Amygdala (tissue), 56 donors: ENCODE measurements around the gene C1orf198.

ENCODE experiments used
- DNase-seq, 56 donors: peaks; one replicate each; lab custom pipeline; 2025; lab: John Stamatoyannopoulos, UW

C1orf198 gene

DNA sequence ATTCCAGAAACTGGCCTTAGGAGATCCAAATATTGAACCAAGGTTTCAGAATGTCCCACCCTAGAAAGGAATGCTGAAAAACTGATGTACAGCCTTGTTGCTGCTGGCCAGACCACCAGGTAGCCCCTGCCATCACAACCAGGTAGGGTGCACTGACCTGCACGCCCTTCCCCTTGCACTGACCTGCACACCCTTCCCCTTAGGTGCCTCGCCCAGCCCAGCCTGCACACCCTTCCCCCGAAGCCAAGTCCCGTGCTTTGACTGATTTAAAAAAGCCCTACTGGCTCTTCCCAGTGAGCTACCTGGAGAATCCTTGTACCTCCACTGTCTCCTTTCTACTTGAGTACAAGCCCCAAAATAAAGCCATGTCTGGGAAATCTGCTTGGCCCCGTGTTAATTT is 26.3 kb upstream of the C1orf198 start:
- DNase-seq: no peak

DNA sequence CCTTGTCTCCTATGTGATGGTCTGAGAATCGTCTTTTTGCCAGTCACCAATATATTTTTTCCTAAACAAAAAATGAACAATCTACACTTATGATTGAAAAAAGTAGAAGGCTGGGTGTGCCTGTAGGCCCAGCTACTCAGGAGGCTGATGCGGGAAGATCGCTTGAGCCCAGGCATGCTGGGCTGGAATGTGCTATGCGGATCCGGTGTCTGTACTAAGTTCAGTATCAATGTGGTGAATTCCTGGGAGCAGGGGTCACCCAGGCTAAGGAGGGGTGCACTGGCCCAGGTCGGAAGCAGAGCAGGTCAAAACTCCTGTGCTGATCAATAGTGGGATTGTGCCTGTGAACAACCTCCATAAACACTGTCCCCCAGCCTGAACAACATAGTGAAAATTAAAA is 25.7 kb upstream of the C1orf198 start:
- DNase-seq: no peak

DNA sequence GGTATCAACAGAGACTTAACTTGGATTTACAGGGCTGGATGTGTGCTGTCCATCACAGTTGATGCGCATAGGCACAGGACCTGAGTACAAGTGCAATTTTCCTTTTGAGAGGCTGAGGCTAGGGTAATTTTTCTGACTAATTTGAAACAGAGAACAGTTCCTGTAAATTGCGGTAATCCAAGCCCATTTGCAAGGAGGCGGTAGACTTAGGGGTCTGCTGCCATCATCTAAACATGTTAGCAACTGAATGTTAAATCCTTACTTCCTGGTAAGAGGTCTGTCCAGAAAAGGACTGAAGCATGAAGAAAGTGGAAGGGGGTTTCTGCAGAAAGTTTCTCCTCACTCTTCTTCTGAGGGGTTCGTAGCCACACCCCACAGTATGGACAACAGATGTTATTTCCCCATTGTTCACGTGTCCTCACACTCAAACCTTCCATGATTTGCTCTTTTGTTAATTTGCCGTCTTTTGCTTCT is 23.7 kb upstream of the C1orf198 start:
- no peak for DNase-seq

DNA sequence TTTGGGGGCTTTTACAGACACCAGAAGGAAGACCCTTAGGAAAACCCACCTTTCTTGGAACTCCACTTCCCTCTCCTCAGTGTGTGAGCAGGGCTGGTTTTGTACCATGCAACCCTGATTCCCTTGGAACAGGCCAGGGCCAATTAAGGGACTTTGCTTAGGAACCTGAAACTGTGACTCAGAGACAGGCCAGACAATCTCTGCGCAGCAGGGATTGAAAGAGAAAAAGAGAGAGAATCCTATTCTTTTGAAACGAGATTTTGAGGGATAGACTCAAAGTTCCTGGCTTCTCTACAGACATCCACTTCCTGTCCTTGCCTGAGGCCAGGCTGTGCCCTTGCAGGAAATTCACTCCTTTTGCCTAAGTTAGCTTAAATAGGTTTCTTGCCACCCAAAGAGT is 23.1 kb upstream of the C1orf198 start:
- no peak for DNase-seq

DNA sequence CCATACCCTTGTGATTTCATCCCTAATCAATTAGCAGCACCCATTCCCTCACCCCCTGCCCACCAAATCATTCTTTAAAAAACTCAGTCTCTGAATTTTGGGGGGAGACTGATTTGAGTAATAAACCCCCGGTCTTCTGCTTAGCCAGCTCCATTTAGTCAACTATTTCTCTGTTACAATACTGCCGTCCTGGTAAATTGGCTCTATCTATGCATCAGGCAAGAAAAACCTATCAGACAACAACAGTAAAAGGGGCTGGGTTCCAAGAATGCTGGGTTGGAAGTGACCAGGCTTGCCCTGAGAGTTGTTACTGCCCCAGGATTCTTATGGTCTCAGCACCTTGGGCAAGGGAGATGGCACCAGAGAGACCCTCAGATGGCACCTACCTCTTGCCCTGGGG is 16.3 kb upstream of the C1orf198 start:
- no peak for DNase-seq

DNA sequence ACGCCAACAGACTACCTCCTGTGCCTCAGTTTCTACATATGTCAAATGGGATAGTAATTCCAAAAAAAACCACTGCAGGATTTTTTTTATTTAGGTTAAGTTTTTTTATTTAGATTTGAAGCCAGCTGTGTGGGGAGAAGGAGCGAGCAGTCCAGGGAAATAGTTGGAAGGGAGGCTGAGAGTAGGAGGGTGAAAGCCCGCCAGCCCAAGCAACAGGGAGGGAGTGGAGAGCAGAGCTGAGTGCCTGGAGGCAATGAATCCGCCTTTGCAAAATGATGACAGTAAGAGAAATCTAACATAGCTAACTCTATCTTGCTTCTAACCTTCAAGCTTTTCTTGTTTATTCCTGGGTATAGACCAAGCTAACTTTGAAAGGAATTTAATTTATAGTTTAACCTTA is 15.6 kb upstream of the C1orf198 start:
- DNase-seq: no peak

DNA sequence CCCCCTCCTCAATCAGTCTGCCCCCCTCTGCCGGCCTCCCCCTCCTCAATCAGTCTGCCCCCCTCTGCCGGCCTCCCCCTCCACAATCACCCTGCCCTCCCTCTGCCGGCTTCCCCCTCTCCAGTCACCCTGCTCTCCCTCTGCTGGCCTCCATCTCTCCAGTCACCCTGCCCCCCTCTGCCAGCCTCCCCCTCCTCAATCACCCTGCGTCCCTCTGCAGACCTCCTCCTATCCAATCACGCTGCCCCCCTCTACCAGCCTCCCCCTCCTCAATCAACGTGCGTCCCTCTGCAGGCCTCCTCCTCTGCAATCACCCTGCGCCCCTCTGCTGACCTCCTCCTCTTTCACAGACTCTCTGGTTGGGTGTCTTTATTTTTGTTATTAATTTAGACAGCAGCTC is 11.5 kb upstream of the C1orf198 start:
- DNase-seq: no peak

DNA sequence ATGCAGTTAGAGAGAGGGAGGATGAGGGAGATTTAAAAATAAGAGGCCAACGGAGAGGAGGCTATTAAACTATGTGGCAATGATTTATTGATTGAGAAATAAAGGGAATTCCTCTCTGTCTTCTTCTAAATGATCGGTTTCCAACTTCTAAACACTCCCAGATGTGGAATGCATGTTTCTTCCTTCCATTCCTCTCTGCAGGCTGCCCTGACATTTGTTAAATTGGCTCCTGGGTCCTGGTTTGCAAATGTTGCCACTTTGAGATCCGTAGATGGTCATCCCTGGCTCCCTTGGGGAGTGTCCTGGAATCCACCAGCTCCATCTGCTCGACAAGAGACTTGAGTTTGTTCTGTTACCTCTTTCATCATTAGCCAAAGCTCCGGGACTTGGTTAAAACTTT is 10.3 kb upstream of the C1orf198 start:
- DNase-seq: no peak

DNA sequence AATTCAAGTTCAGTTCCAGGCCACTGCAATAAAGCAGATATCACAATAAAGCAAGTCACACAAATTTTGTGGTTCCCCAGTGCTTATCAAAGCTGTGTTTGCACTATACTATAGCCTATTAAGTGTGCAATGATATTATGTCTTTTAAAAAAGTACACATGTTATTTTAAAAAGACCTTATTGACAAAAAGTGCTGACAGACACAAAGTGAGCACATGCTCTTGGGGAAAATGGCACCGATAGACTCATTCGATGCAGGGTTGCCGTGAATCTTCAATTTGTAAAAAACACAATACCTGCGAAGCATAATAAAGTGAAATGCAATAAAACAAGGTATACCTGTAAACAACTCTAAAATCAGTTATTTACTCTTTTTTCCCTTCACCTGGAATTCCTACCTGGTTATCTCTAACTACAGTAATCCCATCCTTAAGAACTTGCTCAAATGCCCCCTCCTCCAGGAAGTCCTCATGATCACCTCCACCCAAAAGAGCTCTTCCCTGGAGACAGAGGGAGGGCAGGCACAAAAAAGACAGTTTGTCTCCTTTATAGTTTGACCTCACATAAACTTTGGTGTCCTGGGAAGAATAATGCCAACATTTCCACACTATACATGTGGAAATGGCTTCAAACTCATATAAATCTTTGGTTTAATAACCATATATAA is 9.7 kb upstream of the C1orf198 start:
- DNase-seq: no peak

DNA sequence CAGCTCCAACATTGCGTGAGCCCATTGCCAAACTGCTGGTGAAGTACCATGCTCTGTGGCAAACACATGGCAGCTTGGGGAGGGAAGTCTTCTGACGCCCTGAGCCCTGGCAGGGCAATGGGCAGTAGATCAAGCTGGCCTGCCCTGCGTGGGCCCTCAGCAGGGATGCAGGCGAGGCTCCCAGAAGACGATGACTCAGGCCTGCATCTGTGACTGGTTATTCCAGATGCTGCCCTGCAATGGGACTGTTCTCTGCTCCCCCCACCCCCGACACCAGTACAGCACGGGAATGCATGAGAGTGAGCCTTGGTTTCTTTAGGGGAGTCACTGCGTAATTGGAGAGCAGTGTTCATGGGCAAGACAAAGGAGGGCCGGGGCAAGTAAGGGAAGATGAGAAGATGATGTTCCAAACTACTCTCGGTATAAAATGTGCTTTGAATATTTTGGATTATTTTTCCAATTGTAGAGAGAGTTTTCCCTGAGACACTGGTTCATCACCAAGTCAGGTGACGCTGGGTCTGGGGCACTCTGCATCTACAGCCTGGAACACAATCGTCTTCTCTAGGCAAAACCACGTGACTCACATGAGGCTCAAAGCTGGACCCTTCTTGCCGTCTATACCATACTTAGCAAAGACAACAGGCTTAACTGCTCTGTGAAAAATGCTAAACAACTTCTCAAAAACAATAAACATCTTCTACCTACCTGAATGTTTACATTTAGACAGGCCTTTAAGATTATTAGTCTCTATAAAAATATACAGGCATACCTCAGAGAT is 9.0 kb upstream of the C1orf198 start:
- peak in 1 of 56 donors; percentile 18 for DNase-seq

DNA sequence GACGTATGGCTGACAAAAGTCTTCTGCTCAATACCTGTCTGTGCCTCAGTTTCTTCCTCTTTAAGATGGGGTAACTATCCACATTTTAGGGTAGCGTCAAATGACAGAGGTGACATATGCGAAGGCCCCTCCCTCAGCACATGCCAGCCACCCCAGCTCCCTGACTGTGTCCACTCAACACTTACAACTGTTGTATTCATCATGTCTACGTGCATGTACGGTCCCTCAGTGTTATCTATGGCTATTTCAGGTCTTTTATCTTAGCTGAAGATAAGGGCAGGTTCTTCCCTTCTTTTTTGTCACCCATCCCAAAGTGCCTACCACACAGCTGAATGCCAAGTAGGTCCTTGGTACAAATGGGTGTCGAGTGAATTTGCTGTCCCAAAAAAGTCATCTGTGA is 8.3 kb upstream of the C1orf198 start:
- no peak for DNase-seq

DNA sequence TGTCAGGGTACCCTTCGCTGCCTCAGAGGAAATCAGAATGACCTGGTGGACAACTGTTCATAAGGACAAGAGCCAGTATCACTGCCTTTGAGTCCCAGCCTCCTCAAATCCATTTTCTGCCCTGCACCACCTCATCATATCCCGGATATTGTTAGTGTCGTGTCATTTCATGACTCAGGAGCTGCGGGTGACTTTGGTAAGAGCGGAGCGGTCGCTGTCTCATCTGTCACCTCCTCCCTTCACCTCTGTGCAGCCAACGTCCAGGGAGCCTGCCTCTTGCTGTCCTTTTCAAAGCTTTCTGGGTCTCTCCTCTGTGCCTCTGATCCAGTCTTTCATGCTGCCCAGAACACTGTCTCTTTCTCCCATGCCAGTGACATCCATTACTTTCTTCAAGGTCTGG is 7.0 kb upstream of the C1orf198 start:
- no peak for DNase-seq

DNA sequence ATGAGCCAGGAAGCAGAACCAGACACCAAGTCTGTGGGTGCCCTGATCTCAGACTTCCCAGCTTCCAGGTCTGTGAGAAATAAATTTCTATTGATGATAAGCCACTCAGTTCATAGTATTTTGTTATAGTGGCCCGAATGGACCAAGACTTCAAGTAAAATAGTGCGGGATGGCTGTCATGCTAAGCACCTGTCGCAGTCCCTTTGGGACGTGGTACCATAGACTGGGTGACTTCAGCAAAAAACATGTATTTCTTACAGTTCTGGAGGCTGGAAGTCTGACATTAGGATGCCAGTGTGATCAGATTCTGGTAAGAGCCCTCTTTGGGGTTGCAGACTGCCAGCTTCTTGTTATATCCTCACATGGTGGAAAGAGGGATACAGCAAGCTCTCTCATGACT is 2.6 kb upstream of the C1orf198 start:
- no peak for DNase-seq

DNA sequence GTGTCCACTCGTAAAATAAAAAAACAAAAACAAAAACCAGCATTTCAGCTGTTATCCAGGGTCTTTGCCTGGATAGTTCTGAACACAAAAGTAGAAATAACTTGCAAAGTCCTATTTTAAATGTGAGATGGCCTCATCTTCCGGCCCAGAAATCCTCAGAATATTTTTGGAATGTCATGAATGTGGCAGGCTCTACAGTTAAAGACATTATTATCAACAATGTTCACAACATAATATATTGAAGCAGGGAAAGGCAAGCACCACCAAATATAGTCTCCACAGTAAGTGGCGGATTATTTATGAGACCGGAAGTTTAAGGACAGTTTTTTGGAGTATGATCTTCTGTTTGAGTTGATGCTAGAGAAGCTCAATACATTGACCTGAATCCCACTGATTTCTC is 1.2 kb upstream of the C1orf198 start:
- no peak for DNase-seq

DNA sequence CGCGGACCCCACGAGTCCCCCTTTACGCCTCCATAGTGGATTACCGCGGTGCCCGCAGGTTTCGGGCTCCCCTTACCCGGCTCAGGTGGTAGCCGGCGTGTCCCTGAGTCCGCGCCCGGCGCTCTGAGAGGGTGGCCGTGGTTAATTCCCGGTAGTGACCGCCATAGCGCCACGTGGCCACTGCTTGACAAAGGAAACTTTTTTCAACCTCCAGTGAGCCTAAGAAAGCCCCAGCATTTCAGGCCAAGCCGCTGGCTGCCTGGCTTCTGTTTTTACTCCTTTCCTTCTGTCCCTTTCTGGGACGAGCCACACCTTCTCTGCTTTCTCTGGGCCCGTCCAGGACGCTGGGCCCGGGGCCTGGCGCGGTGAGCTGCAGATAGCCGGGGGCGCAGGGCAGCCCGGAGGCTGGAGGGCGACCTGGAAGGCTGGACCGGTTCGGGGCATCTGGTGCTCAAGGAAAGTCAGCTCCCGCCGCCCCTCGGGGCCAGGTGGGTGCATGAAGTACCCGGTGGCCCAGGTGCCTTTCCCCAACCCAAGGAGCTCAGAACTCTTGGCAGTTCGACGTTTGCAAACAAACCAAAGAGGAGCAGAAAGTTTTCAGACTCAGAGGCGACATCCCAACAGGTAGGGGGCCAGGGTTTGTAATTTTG is 540 bp upstream of the C1orf198 start:
- DNase-seq: peak in 31 of 56 donors; percentile 26 to 87 (median 63)

DNA sequence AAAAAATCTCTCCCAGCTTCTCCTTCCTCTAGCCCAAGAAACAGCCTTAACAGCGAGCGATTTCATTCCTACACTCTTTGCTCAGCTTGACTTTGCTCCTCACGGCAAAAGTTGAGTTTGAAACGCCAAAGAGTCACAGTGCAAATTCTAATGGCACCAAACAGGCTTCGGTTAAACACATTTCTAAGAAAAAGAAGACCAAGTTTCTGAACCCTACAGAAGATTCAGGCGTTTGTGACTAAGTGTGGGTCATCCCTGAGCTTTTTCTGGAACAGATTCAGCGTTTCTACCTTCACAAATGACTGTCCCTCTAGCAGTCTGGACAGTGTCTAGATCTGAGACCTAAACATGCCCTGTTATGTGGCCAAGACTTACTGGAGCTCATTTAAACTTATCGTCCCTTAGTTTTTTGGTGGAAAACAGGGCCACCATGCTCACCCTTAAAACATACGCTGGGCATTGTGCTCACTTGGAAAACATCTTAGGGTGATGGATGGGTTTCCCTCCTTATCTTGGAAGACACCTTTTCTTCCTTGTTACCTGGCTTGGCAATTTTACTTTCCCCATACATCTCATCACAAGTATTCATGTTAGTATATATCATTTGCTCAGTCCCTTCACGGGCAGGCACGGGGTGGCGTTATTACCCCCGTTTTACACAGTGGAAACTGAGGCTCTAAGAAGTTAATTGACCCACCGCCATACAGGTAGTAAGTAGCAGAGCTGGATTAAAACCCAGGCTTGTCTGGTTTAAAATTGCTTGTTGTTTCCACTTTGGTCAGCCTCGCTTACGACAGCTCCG is 1.0 kb downstream of the C1orf198 start:
- peak in 3 of 56 donors; percentile 24 to 53 (median 38) for DNase-seq

DNA sequence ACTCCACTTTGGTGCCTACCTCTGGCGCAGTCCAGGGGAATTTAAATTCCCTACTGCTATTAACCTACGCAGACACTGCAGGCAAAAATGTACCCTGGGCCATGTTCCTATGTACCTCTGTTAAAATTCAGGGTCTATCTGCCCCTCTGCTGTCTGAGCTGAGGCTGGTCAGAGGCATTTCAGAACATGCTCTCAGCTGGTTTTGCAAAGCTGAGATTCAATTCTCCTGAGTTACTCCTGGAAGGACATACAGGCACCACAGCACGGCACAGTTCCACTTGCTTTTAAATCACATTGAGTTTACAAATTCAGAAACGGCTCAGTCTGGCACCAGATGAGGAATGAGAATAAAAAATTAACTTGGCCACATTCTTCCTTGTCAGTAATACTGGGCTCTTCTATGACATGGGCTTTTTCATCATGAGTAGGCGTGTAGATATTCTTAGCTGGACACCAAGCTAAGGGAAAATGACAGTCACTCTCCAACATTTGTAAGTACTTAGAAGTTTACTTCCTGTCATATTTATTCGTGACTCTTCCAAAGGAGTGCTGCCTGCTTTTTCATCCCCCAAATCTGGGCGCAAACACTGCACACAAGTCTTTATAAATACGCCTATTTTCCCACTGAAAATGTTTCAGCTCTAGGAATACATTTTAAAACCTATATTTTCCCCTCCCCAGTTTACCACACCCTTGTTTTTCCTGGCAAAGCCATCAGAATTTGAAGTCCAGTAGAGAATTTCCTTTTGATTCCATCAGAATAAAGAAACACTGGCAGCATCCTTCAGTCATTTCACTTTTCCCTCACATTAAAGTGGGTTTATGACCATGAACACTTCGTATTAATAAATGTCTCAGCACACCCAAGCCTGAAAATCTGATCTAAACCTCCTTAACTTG is 1.9 kb downstream of the C1orf198 start:
- peak in 9 of 56 donors; percentile 14 to 57 (median 39) for DNase-seq

DNA sequence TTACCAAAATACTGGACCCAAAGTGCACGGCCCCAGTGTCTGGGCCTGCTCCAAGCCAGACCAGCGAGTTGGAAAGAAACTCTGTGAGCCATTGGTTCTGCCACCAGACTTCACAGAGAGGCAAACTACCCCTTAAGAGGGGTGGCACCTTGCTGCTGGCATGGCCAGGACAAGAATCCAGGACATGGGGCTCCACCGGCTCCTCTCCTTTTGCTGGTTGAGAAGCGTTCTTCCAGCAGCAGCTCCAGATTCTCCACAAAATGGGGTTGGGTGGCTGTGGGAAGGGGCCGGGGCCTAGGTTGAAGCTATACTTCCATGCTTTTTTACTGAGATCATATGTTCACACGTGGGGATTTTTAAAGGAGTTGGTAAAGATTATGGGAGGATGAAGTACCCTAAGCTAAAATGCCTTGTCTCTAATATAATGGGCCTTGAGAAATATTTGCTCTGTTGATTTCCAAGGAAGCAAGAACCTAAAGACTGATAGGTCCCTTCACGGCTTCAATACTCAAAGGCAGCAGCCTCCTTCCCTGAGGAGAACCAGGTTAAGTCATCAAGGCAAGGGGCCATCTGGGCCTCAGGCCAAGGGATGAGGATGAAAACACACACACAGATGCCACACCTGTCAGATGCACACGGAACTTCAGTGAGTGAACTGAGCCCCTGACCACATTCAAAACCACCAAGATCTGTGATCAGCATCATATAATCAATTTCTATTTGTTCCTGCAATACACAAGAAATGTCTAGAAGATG is 3.1 kb downstream of the C1orf198 start:
- DNase-seq: peak in 5 of 56 donors; percentile 8 to 54 (median 21)

DNA sequence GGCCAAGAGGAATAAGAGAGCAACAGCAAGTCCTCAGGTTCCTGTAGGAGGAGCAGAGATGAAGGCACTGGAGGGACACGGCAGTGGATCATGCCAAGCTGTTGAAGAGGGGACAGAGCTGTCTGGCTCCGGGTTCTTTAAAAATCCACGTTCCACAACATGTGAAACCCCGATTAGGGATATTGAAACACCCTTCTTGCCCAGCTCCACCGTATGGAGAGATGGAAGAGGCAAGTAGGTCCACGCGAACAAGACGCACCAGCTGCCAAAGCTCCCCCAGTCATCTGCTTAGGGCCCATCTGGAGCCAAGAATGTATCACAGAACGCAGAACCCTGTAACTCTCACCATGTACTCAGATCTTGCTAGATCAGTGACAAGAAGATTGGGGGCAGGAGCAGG is 3.9 kb downstream of the C1orf198 start:
- DNase-seq: peak in 22 of 56 donors; percentile 11 to 56 (median 34)
